H1 (cell line): Measurements from ENCODE around the gene PLB1. TPM values are rescaled to one million over a fixed set of nuclear protein-coding genes. Genes with fewer than 3 reads are reported as not detected.

Experiments
- CTCF ChIA-PET: fragments of 300-600 bp; sonication (Branson Sonifier 250); formaldehyde crosslinking; loops from one replicate; lab custom pipeline; 2021; ENCODE audit not compliant: partially characterized antibody; lab: Charles Lee
- POLR2A ChIA-PET: fragments of 300-600 bp; sonication (Branson Sonifier 250); formaldehyde crosslinking; loops from one replicate; lab custom pipeline; 2021; ENCODE audit warnings: inconsistent platforms; ENCODE audit not compliant: partially characterized antibody; lab: Charles Lee
- DNase-seq, 2 experiments: peaks; one replicate each; pipeline versions ENCODE4 v3.0.0 to v3.0.0-alpha.2; 2010 to 2022; ENCODE audit warnings: low spot score in 2 of 2, low read depth in 1 of 2, mixed read lengths in 1 of 2
- FAIRE-seq: peaks from 2 replicates; lab custom pipeline; 2011; peaks lifted over from hg19 to GRCh38; lab: Jason Lieb, UNC
- H2AFZ ChIP-seq: 2 replicates; pipeline ENCODE4 v1.8.1; 2012; ENCODE audit warnings: low read length, inconsistent platforms
- H2AK5ac ChIP-seq: 2 replicates; pipeline ENCODE4 v1.6.1; 2013; ENCODE audit warnings: low read depth, low read length
- H2BK120ac ChIP-seq: replicated peaks from 2 replicates; pipeline ENCODE3; 2013; ENCODE audit warnings: low read depth, low read length, inconsistent platforms
- H2BK12ac ChIP-seq: 2 replicates; pipeline ENCODE4 v1.6.1; 2013; ENCODE audit warnings: low read depth, low read length
- H2BK15ac ChIP-seq: 2 replicates; pipeline ENCODE4 v1.6.1; 2013; ENCODE audit warnings: low read length
- H2BK20ac ChIP-seq: 2 replicates; pipeline ENCODE4 v1.6.1; 2013; ENCODE audit warnings: low read length
- H2BK5ac ChIP-seq: 2 replicates; pipeline ENCODE4 v1.6.1; 2013; ENCODE audit warnings: low read depth, low read length
- H3K14ac ChIP-seq: 2 replicates; pipeline ENCODE4 v1.6.1; 2013; ENCODE audit warnings: inconsistent platforms; ENCODE audit not compliant: insufficient read length
- H3K18ac ChIP-seq: 2 replicates; pipeline ENCODE4 v1.6.1; 2013; ENCODE audit warnings: low read length; ENCODE audit errors: extremely low read depth
- H3K23ac ChIP-seq: 2 replicates; pipeline ENCODE4 v1.6.1; 2013; ENCODE audit warnings: inconsistent platforms; ENCODE audit not compliant: insufficient read length
- H3K23me2 ChIP-seq: 2 replicates; pipeline ENCODE4 v1.6.1; 2013; ENCODE audit warnings: low read depth, low read length
- H3K27ac ChIP-seq: 2 replicates; pipeline ENCODE4 v1.6.1; 2011; ENCODE audit warnings: low read depth, low read length, inconsistent platforms
- H3K27me3 ChIP-seq, 4 experiments: replicated peaks in 1 of 4; 1 replicate in 1 of 4; 2 replicates in 3 of 4; pipeline versions ENCODE4 v1.6.1 to v1.8.1; 2011 to 2013; ENCODE audit warnings: low read length in 3 of 4, mild to moderate bottlenecking in 3 of 4, inconsistent platforms in 2 of 4, mixed read lengths in 2 of 4, moderate library complexity in 1 of 4; ENCODE audit not compliant: control insufficient read depth in 3 of 4, insufficient read depth in 3 of 4; ENCODE audit errors: extremely low read depth in 1 of 4
- H3K36me3 ChIP-seq, 4 experiments: 2 replicates each; pipeline versions ENCODE4 v1.6.1 to v1.8.1; 2011 to 2013; ENCODE audit warnings: mild to moderate bottlenecking in 4 of 4, low read length in 3 of 4, moderate library complexity in 2 of 4, control low read depth in 1 of 4, inconsistent platforms in 1 of 4; ENCODE audit not compliant: insufficient read depth in 4 of 4, control insufficient read depth in 2 of 4
- H3K4ac ChIP-seq: replicated peaks from 2 replicates; pipeline ENCODE3; 2013; ENCODE audit warnings: low read length, low read depth, mixed read lengths, inconsistent platforms; ENCODE audit not compliant: insufficient read length
- H3K4me1 ChIP-seq, 4 experiments: replicated peaks in 1 of 4; 1 replicate in 1 of 4; 2 replicates in 3 of 4; pipeline versions ENCODE4 v1.6.1 to v1.8.1; 2011 to 2013; ENCODE audit warnings: low read length in 3 of 4, inconsistent platforms in 2 of 4, mixed read lengths in 1 of 4; ENCODE audit not compliant: insufficient read depth in 4 of 4, control insufficient read depth in 3 of 4
- H3K4me2 ChIP-seq, 2 experiments: 2 replicates each; pipeline versions ENCODE4 v1.6.1 to v1.8.1; 2011 to 2013; ENCODE audit warnings: low read depth in 2 of 2, low read length in 2 of 2, control low read depth in 1 of 2, inconsistent platforms in 1 of 2, mild to moderate bottlenecking in 1 of 2; ENCODE audit not compliant: insufficient read depth in 1 of 2
- H3K4me3 ChIP-seq, 4 experiments: fragments of 200-600, 300-600 bp in 1 of 4; sonication (generic), shearing (Covaris generic), sonication (Bioruptor Twin) in 1 of 4; 2 replicates each; pipeline versions ENCODE4 v1.5.1 to v1.8.1; 2011 to 2016; ENCODE audit warnings: low read length in 4 of 4, low read depth in 3 of 4, control low read depth in 2 of 4, inconsistent platforms in 2 of 4, mild to moderate bottlenecking in 2 of 4, mixed read lengths in 1 of 4, moderate library complexity in 1 of 4; ENCODE audit not compliant: insufficient read depth in 2 of 4; ENCODE audit errors: extremely low read depth in 1 of 4
- H3K56ac ChIP-seq: replicated peaks from 2 replicates; pipeline ENCODE3; 2013; ENCODE audit warnings: low read depth, mild to moderate bottlenecking, mixed read lengths, low read length, inconsistent platforms; ENCODE audit not compliant: insufficient read length
- H3K79me1 ChIP-seq: 2 replicates; pipeline ENCODE4 v1.6.1; 2013; ENCODE audit warnings: low read depth, low read length, control low read depth
- H3K79me2 ChIP-seq, 2 experiments: 2 replicates each; pipeline versions ENCODE4 v1.6.1 to v1.8.1; 2012 to 2013; ENCODE audit warnings: low read length in 2 of 2, mild to moderate bottlenecking in 2 of 2, inconsistent platforms in 1 of 2; ENCODE audit not compliant: insufficient read depth in 2 of 2, control insufficient read depth in 1 of 2
- H3K9ac ChIP-seq, 4 experiments: replicated peaks in 1 of 4; 1 replicate in 1 of 4; 2 replicates in 3 of 4; pipeline versions ENCODE4 v1.6.1 to v1.8.1; 2011 to 2013; ENCODE audit warnings: low read depth in 3 of 4, low read length in 3 of 4, control low read depth in 2 of 4, mild to moderate bottlenecking in 2 of 4, moderate library complexity in 2 of 4, inconsistent platforms in 1 of 4; ENCODE audit errors: extremely low read depth in 1 of 4
- H3K9me3 ChIP-seq, 2 experiments: 2 replicates each; pipeline versions ENCODE4 v1.6.1 to v1.8.1; 2012 to 2013; ENCODE audit warnings: mild to moderate bottlenecking in 2 of 2, moderate library complexity in 2 of 2, control low read depth in 1 of 2, inconsistent platforms in 1 of 2, low read depth in 1 of 2, low read length in 1 of 2, mixed read lengths in 1 of 2; ENCODE audit not compliant: insufficient read depth in 2 of 2
- H4K20me1 ChIP-seq, 2 experiments: replicated peaks in 1 of 2; 2 replicates each; pipeline versions ENCODE3 to v1.8.1; 2011 to 2013; ENCODE audit warnings: inconsistent platforms in 2 of 2, low read length in 2 of 2, mild to moderate bottlenecking in 1 of 2; ENCODE audit not compliant: insufficient read depth in 2 of 2, control insufficient read depth in 1 of 2
- H4K5ac ChIP-seq: 2 replicates; pipeline ENCODE4 v1.6.1; 2013; ENCODE audit warnings: low read length, low read depth, mixed read lengths, inconsistent platforms; ENCODE audit not compliant: insufficient read length
- H4K8ac ChIP-seq: 2 replicates; pipeline ENCODE4 v1.8.0; 2013; ENCODE audit warnings: mild to moderate bottlenecking, moderate library complexity, low read length, inconsistent platforms; ENCODE audit not compliant: insufficient read depth; ENCODE audit errors: extremely low read depth
- H4K91ac ChIP-seq: replicated peaks from 2 replicates; pipeline ENCODE3; 2013; ENCODE audit warnings: low read length, mixed read lengths, inconsistent platforms; ENCODE audit not compliant: insufficient read length
- BACH1 ChIP-seq: IDR thresholded peaks from 2 replicates; pipeline ENCODE4 v1.6.1; 2012; ENCODE audit warnings: low read length, improper control_type of control experiment
- CEBPB ChIP-seq: IDR thresholded peaks from 2 replicates; pipeline ENCODE4 v1.6.1; 2012; ENCODE audit warnings: low read depth, low read length
- CHD2 ChIP-seq: IDR thresholded peaks from 2 replicates; pipeline ENCODE4 v1.6.1; 2012; ENCODE audit warnings: low read length, improper control_type of control experiment
- CREB1 ChIP-seq: IDR thresholded peaks from 2 replicates; pipeline ENCODE4 v1.6.1; 2012; ENCODE audit warnings: inconsistent platforms
- EGR1 ChIP-seq: IDR thresholded peaks from 2 replicates; pipeline ENCODE4 v1.6.1; 2011; ENCODE audit warnings: low read depth, low read length, borderline replicate concordance
- HDAC2 ChIP-seq, 2 experiments: fragments of 300-600 bp in 1 of 2; sonication (generic) in 1 of 2; IDR thresholded peaks; 2 replicates each; pipeline ENCODE4 v1.6.1; 2011 to 2012; ENCODE audit warnings: low read depth in 2 of 2, low read length in 2 of 2, mild to moderate bottlenecking in 2 of 2, moderate library complexity in 2 of 2, borderline replicate concordance in 1 of 2, inconsistent platforms in 1 of 2
- KDM4A ChIP-seq: IDR thresholded peaks from one replicate; pipeline ENCODE4 v1.7.1; 2012; ENCODE audit warnings: low read depth, mild to moderate bottlenecking, moderate library complexity, low read length, inconsistent platforms; ENCODE audit not compliant: severe bottlenecking
- POLR2A ChIP-seq, 2 experiments: IDR thresholded peaks; 1 replicate in 1 of 2; 2 replicates in 1 of 2; pipeline ENCODE4 v1.6.1; 2011; ENCODE audit warnings: low read depth in 2 of 2, low read length in 2 of 2, mild to moderate bottlenecking in 2 of 2; ENCODE audit errors: control extremely low read depth in 1 of 2
- RBBP5 ChIP-seq: IDR thresholded peaks from 2 replicates; pipeline ENCODE4 v1.7.1; 2012; ENCODE audit warnings: low read depth, mild to moderate bottlenecking, inconsistent platforms, low read length, moderate library complexity, borderline replicate concordance
- RNF2 ChIP-seq: fragments of 200-900, 300-1000 bp; sonication (generic); IDR thresholded peaks from 2 replicates; pipeline ENCODE4 v1.7.1; 2016; ENCODE audit warnings: borderline replicate concordance, low read depth, mild to moderate bottlenecking, antibody characterized with exemption, low read length; ENCODE audit not compliant: poor library complexity, severe bottlenecking; ENCODE audit errors: missing control alignments
- SIRT6 ChIP-seq: IDR thresholded peaks from one replicate; pipeline ENCODE4 v1.7.1; 2012; ENCODE audit warnings: low read length, inconsistent platforms
- TAF7 ChIP-seq: optimal IDR thresholded peaks from 2 replicates; pipeline ENCODE3; 2011; ENCODE audit warnings: low read depth, mild to moderate bottlenecking, inconsistent platforms, low read length, moderate library complexity, borderline replicate concordance
- TCF12 ChIP-seq: IDR thresholded peaks from 2 replicates; pipeline ENCODE4 v1.6.1; 2011; ENCODE audit warnings: low read depth, mild to moderate bottlenecking, low read length
- TEAD4 ChIP-seq: IDR thresholded peaks from 2 replicates; pipeline ENCODE4 v1.6.1; 2012; ENCODE audit warnings: low read depth, low read length, inconsistent platforms, mixed read lengths
- WGBS, 2 experiments: shearing (Covaris generic) in 1 of 2; methylation state at CpG; one replicate each; pipeline versions ENCODE4 v1.1.6 to v1.1.7; 2013 to 2015; ENCODE audit warnings: low lambda C conversion rate in 2 of 2, mixed read lengths in 2 of 2, inconsistent platforms in 1 of 2, low coverage in 1 of 2, missing lambda C conversion rate in 1 of 2; ENCODE audit not compliant: insufficient replicate concordance in 2 of 2, insufficient coverage in 1 of 2, insufficient read length in 1 of 2; ENCODE audit errors: extremely low coverage in 1 of 2, missing lambda C conversion rate in 1 of 2; 5-methylcytosine and 5-hydroxymethylcytosine counted together
- polyA plus RNA-seq, 7 experiments: library from polyadenylated mRNA; depleted of rRNA in 3 of 7; stranded (reverse) in 5 of 7; unstranded in 2 of 7; fragments of >200 nt in 5 of 7; fragments of 200-250 nt in 2 of 7; gene quantifications; 1 replicate in 5 of 7; 2 replicates in 1 of 7; 4 replicates in 1 of 7; pipeline versions ENCODE4 v1.2.1 to v1.2.3, GENCODE V29; 2011 to 2013; ENCODE audit warnings: missing spikeins in 2 of 7, mixed read lengths in 2 of 7
- total RNA-seq: library from RNA; stranded (reverse); fragmentation: NEBNext Ultra II Directional; extraction: Animal tissue kit (Norgen Biotek cat#: 25700); gene quantifications from 2 replicates; pipeline ENCODE4 v1.2.1, GENCODE V29; 2021
- TF ChIP-seq, protein P1 (sequence below): IDR thresholded peaks from 2 replicates; pipeline ENCODE4 v1.6.1; 2012; ENCODE audit warnings: inconsistent platforms

PLB1 gene
- total and polyA plus RNA-seq, 2 of the 8 experiments (the other 6 are each of a cell fraction or from before 2014, with no cell fraction given) = 0.20 to 0.36 TPM

DNA sequence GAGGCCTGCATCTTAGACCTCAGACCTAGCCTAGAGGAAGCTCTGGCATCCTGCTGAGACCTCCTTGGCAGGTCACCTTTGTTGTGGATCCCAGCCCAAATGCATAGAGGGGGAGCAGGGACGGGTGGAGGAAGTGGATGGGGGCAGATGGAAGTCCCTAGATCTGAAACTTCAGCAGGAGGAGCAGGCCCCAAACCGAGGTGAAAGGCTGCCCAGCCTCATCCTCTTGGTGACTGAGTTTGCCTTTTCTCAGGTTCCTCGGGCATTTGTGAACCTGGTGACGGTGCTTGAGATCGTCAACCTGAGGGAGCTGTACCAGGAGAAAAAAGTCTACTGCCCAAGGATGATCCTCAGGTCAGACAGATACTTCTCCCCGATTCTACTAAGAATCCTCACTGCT lies 86.3 kb downstream of the PLB1 start:
- no peak overlapping the region for H3K56ac ChIP-seq
- WGBS, 2 experiments = 85% methylated on average over 6 of the region's 6 CpGs; no CpG with 5 or more reads in 1 of the 2 experiments
- H3K27me3 ChIP-seq = no peaks in the 10 kb centered on the region
- no peak overlapping the region for H2BK5ac ChIP-seq
- no peak overlapping the region for H2BK15ac ChIP-seq
- H2BK120ac ChIP-seq = no peak overlapping the region
- no peaks in the 10 kb centered on the region for H3K23me2 ChIP-seq
- H3K4me2 ChIP-seq = no peak overlapping the region
- ChIA-PET POLR2A (no interaction called here), CTCF (interaction anchor here (4.5 to 9.6 kb wide), 2 partner anchors 11 to 16 kb away, joined by 20 to 55 read pairs; no protein-coding TSS in a partner anchor)
- H3K79me2 ChIP-seq = no peaks in the 10 kb centered on the region
- H3K14ac ChIP-seq = no peak overlapping the region
- DNase-seq (no peak), FAIRE-seq (no peak)
- no peak overlapping the region for H4K5ac ChIP-seq
- no peak overlapping the region for H3K18ac ChIP-seq
- no peak overlapping the region for H2AFZ ChIP-seq
- TF ChIP-seq SIRT6 (no peak), TAF7 (no peak), CHD2 (no peak), TEAD4 (no peak), POLR2A (IDR thresholded peaks at IDR 0.05; ENCODE audit: control extremely low read depth in 1 of 2, low read depth in 2 of 2, low read length in 2 of 2) (no peak), TCF12 (no peak), RNF2 (no peak), EGR1 (no peak), KDM4A (no peak), HDAC2 (IDR thresholded peaks at IDR 0.05; ENCODE audit: borderline replicate concordance in 1 of 2, low read depth in 2 of 2, low read length in 2 of 2) (no peak), BACH1 (no peak), RBBP5 (no peak), CREB1 (no peak), CEBPB (no peak)
- TF ChIP-seq, protein P1, sequence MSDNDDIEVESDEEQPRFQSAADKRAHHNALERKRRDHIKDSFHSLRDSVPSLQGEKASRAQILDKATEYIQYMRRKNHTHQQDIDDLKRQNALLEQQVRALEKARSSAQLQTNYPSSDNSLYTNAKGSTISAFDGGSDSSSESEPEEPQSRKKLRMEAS = no peak
- no peak overlapping the region for H3K23ac ChIP-seq
- no peak overlapping the region for H4K91ac ChIP-seq
- peaks cover 0 to 5% (median 0%) of the 10 kb centered on the region in 4 experiments; a peak in 4 of 7 replicates for H3K4me1 ChIP-seq
- no peak overlapping the region for H3K9ac ChIP-seq
- no peaks in the 10 kb centered on the region for H3K36me3 ChIP-seq
- H3K9me3 ChIP-seq = no peaks in the 10 kb centered on the region
- H3K27ac ChIP-seq = no peak overlapping the region
- no peak overlapping the region for H3K4ac ChIP-seq
- no peak overlapping the region for H3K4me3 ChIP-seq
- H2BK20ac ChIP-seq = no peak overlapping the region
- H4K8ac ChIP-seq = peak overlapping the region; percentile 54
- no peaks in the 10 kb centered on the region for H3K79me1 ChIP-seq
- H2AK5ac ChIP-seq = no peak overlapping the region
- H2BK12ac ChIP-seq = no peak overlapping the region; the same call in 1 of the 2 replicates
- no peaks in the 10 kb centered on the region for H4K20me1 ChIP-seq
